A549 (cell line): ENCODE measurements around the gene GGN. TPM values are rescaled to one million over a fixed set of nuclear protein-coding genes. Genes with fewer than 3 reads are reported as not detected.

Experiments used
- ATAC-seq, 2 experiments: fragments of 200-7000 bp in 1 of 2; fragments of >200 bp in 1 of 2; cut with Nextera tagmentation in 1 of 2; cut with Tn5 transposase in 1 of 2; 3 replicates each; pipeline versions ENCODE4 v1.8.0 to v1.9.1; 2018 to 2020; ENCODE audit warnings: mild to moderate bottlenecking in 1 of 2, moderate library complexity in 1 of 2
- CTCF ChIA-PET: fragments of 300-600 bp; sonication (Branson Sonifier 250); formaldehyde crosslinking; extraction: SDS; loops from one replicate; lab custom pipeline; 2021; ENCODE audit warnings: antibody characterized with exemption, inconsistent platforms; lab: Yijun Ruan, JAX
- POLR2A ChIA-PET: fragments of 350-600 bp; formaldehyde crosslinking; extraction: SDS; loops from one replicate; lab custom pipeline; 2021; ENCODE audit warnings: antibody characterized with exemption, inconsistent platforms; lab: Yijun Ruan, JAX
- DNase-seq, 2 experiments: peaks; one replicate each; pipeline versions ENCODE4 v3.0.0 to v3.0.0-alpha.2; 2011 to 2016; ENCODE audit warnings: low read depth in 1 of 2, low spot score in 1 of 2
- FAIRE-seq: peaks from 2 replicates; lab custom pipeline; 2011; peaks lifted over from hg19 to GRCh38; lab: Jason Lieb, UNC
- H3K27ac ChIP-seq, 2 experiments: fragments of >200 bp; sonication (Bioruptor Twin); formaldehyde crosslinking; 3 replicates each; pipeline ENCODE4 v1.5.1; 2016 to 2017
- H3K4me1 ChIP-seq: fragments of >200 bp; sonication (Bioruptor Twin); formaldehyde crosslinking; 3 replicates; pipeline ENCODE4 v1.6.1; 2016
- H3K4me2 ChIP-seq: fragments of >200 bp; sonication (Bioruptor Twin); formaldehyde crosslinking; 3 replicates; pipeline ENCODE4 v1.6.1; 2016
- H3K4me3 ChIP-seq: fragments of >200 bp; sonication (Bioruptor Twin); formaldehyde crosslinking; 3 replicates; pipeline ENCODE4 v1.5.1; 2016
- H3K9me3 ChIP-seq: fragments of >200 bp; sonication (Bioruptor Twin); formaldehyde crosslinking; 3 replicates; pipeline ENCODE4 v1.6.1; 2016
- CBX2 ChIP-seq: fragments of 200-600 bp; sonication (generic); IDR thresholded peaks from 2 replicates; pipeline ENCODE4 v1.6.1; 2016; ENCODE audit warnings: low read depth, mild to moderate bottlenecking, borderline replicate concordance
- EHF ChIP-seq: fragments of 250-450 bp; sonication (Bioruptor Pico); IDR thresholded peaks from 2 replicates; pipeline ENCODE4 v1.5.0; 2020; ENCODE audit warnings: mild to moderate bottlenecking
- ESRRA ChIP-seq: fragments of 150-350 bp; IDR thresholded peaks from 2 replicates; pipeline ENCODE4 v1.6.1; 2014; ENCODE audit warnings: mild to moderate bottlenecking, low read length, borderline replicate concordance
- FOSL2 ChIP-seq, 2 experiments: fragments of 450-650 bp in 1 of 2; fragments of >200 bp in 1 of 2; sonication (Bioruptor Twin) in 1 of 2; formaldehyde crosslinking; IDR thresholded peaks; 2 replicates each; pipeline versions ENCODE4 v1.5.0 to v1.6.1; 2016 to 2020; ENCODE audit warnings: mild to moderate bottlenecking in 1 of 2, moderate library complexity in 1 of 2
- GATA3 ChIP-seq: IDR thresholded peaks from 2 replicates; pipeline ENCODE4 v1.6.1; 2012; ENCODE audit warnings: borderline replicate concordance
- HDAC2 ChIP-seq: fragments of 200-600 bp; sonication (generic); IDR thresholded peaks from 2 replicates; pipeline ENCODE4 v1.6.1; 2016
- HEYL ChIP-seq: fragments of 250-450 bp; sonication (Bioruptor Pico); IDR thresholded peaks from 2 replicates; pipeline ENCODE4 v1.8.0; 2021; ENCODE audit warnings: mild to moderate bottlenecking, moderate library complexity
- JUN ChIP-seq, 2 experiments: fragments of >200 bp; sonication (Bioruptor Twin); formaldehyde crosslinking; IDR thresholded peaks; 2 replicates in 1 of 2; 3 replicates in 1 of 2; pipeline ENCODE4 v1.6.1; 2016 to 2017
- KDM5A ChIP-seq: fragments of 200-600 bp; sonication (generic); IDR thresholded peaks from 2 replicates; pipeline ENCODE4 v1.6.1; 2016; ENCODE audit warnings: antibody characterized with exemption, mild to moderate bottlenecking
- MAFK ChIP-seq: fragments of 450-650 bp; IDR thresholded peaks from 2 replicates; pipeline ENCODE4 v1.6.1; 2014; ENCODE audit not compliant: partially characterized antibody
- MAZ ChIP-seq: fragments of 150-350 bp; IDR thresholded peaks from 2 replicates; pipeline ENCODE4 v1.6.1; 2014; ENCODE audit warnings: antibody characterized with exemption, low read depth, low read length, borderline replicate concordance
- NFE2L2 ChIP-seq: fragments of 150-350 bp; conservative IDR thresholded peaks from 2 replicates; pipeline ENCODE4 v1.6.1; 2014; ENCODE audit warnings: low read length
- PHF8 ChIP-seq: fragments of 200-600 bp; sonication (generic); IDR thresholded peaks from 2 replicates; pipeline ENCODE4 v1.6.1; 2016; ENCODE audit warnings: low read depth, mild to moderate bottlenecking, antibody characterized with exemption, moderate library complexity, borderline replicate concordance
- POLR2A ChIP-seq: IDR thresholded peaks from 2 replicates; pipeline ENCODE4 v1.6.1; 2012; ENCODE audit warnings: mild to moderate bottlenecking, low read length
- RFX5 ChIP-seq: fragments of 450-650 bp; IDR thresholded peaks from 2 replicates; pipeline ENCODE4 v1.7.1; 2014; ENCODE audit warnings: antibody characterized with exemption, mild to moderate bottlenecking, moderate library complexity
- TP53 ChIP-seq: fragments of 250-450 bp; sonication (Bioruptor Pico); IDR thresholded peaks from 2 replicates; pipeline ENCODE4 v1.5.0; 2021; ENCODE audit warnings: mild to moderate bottlenecking, moderate library complexity
- WGBS: methylation state at CpG from one replicate; pipeline ENCODE4 v1.1.6; 2017; ENCODE audit errors: missing lambda C conversion rate; 5-methylcytosine and 5-hydroxymethylcytosine counted together
- polyA plus RNA-seq, 4 experiments: library from polyadenylated mRNA; depleted of rRNA in 3 of 4; stranded (reverse); fragments of >200 nt; fragmentation: RNase III in 1 of 4; extraction: RNeasy Plus Mini Kit Qiagen cat#74134 plus additional on column Dnase treatment in 1 of 4; gene quantifications; 2 replicates in 3 of 4; 3 replicates in 1 of 4; pipeline ENCODE4 v1.2.3, GENCODE V29; 2011 to 2017
- TF ChIP-seq, protein P1 (sequence below): fragments of 450-650 bp; IDR thresholded peaks from 2 replicates; pipeline ENCODE4 v1.6.1; 2014; ENCODE audit warnings: antibody characterized with exemption
- TF ChIP-seq, protein P2 (sequence below): fragments of >200 bp; sonication (Bioruptor Twin); formaldehyde crosslinking; IDR thresholded peaks from 3 replicates; pipeline ENCODE4 v1.5.1; 2016
- TF ChIP-seq, protein P3 (sequence below): fragments of >200 bp; sonication (Bioruptor Twin); formaldehyde crosslinking; IDR thresholded peaks from 3 replicates; pipeline ENCODE4 v1.6.1; 2016
- TF ChIP-seq, protein P4 (sequence below): fragments of 250-450 bp; sonication (Bioruptor Pico); IDR thresholded peaks from 2 replicates; pipeline ENCODE4 v1.5.0; 2021; ENCODE audit warnings: mild to moderate bottlenecking, moderate library complexity, borderline replicate concordance
- TF ChIP-seq, protein P5 (sequence below): IDR thresholded peaks from 2 replicates; pipeline ENCODE4 v1.6.1; 2012; ENCODE audit warnings: low read depth, borderline replicate concordance
- TF ChIP-seq, protein P6 (sequence below): fragments of 200-600 bp; sonication (generic); IDR thresholded peaks from 2 replicates; pipeline ENCODE4 v1.6.1; 2016; ENCODE audit warnings: antibody characterized with exemption, mild to moderate bottlenecking, moderate library complexity
- TF ChIP-seq, protein P7 (sequence below): IDR thresholded peaks from 2 replicates; pipeline ENCODE4 v1.6.1; 2012

Gene GGN
- polyA plus RNA-seq, 2 of the 4 experiments (the other 2 are of a cell fraction): 0.46 TPM; not detected in 1

DNA sequence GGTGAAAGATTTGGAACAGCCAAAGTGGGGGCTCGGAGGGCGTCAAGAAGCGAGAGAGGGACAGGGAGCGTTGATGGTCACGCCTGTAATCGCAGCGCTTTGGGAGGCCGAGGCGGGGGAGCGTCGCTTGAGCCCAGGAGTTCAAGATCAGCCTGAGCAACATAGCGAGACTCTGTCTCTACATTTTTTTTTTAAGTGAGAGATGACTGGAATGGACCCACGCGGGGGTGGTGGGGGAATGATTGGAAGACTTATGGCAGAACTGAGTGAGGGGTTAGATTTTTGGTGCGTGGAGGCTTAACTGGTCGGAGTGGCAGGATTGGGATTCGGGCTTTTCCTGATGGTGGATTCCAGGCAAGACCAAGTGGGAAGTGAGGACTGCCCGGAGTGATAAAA is 12.7 kb downstream of the GGN start:
- Histone ChIP-seq H3K4me2 (peak overlapping the region; percentile 99), H3K27ac (peak overlapping the region; percentile 88 to 91), H3K4me3 (peak overlapping the region; percentile 78), H3K9me3 (no peaks in the 10 kb centered on the region), H3K4me1 (peaks cover 17% of the 10 kb centered on the region)
- DNase-seq: no peak
- WGBS: 2% methylated on average over 18 of the region's 18 CpGs
- CTCF ChIA-PET: interaction anchor here (0.9 to 7.3 kb wide), 19 partner anchors 10 to 171 kb away, joined by 3 to 67 read pairs (median 8); partner anchors contain the start of genes CATSPERG, FAM98C, GGN and KCNK6
- TF ChIP-seq EHF (CRISPR knock-in tag) (no peak), KDM5A (peak; percentile 48; the same call in 1 of the 2 replicates)
- no peak for FAIRE-seq
- peak in 1 of 2 experiments; percentile 42; a peak in 4 of 6 replicates for ATAC-seq
- POLR2A ChIA-PET: interaction anchor here (1.0 to 3.5 kb wide), 10 partner anchors 7 to 148 kb away, joined by 3 to 89 read pairs (median 12); partner anchors contain the start of genes C19orf33, CATSPERG, FAM98C and GGN

DNA sequence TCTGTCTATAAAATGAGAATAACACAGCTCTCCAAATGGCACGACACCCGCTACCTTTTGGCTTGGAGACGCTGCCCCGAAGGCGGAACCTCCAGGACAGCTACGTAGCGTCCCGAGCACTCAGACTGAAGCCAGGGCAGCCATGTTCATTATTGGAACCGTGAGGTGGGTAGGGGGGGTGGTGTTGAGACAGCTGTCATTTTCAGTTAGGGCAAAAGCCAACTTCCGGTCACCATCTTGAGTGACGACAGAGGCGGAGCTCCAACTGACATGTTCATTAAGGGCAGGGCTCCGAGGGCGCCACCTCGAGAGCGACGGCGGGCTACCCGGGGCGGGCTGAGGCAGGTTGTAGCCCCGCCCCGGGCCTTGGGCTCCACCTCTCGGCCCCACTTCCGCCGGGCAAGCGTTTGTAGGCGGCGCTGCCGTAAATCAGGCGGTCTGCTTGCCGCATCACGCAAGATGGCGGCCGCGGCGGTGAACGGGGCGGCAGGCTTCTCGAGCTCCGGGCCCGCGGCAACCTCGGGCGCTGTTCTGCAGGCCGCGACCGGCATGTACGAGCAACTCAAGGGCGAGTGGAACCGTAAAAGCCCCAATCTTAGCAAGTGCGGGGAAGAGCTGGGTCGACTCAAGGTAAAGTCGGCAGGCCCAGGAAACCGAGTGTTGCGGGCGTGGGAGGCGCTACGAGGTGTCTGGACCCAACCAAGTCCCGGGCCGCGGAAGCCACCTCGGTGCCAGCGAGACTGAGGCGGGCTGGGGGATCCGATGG is 13.3 kb downstream of the GGN start, which contains the start of gene PSMD8:
Gene PSMD8 (plus strand): TSS at position 240 of the 766 bp plus-strand sequence. CDS start 31 bp downstream, at position 271.
- peak within 1 kb of the TSS; percentile 78 for H3K4me3 ChIP-seq
- WGBS: 1% methylated on average over 55 of the region's 65 CpGs
- H3K4me1 ChIP-seq: peaks cover 17% of the 10 kb centered on the region
- peak within 1 kb of the TSS; percentile 88 to 91 for H3K27ac ChIP-seq
- peak; percentile 100 for FAIRE-seq
- peak; percentile 91 to 97 for ATAC-seq
- ChIA-PET POLR2A (interaction anchor here (0.6 to 3.5 kb wide), 30 partner anchors 8 to 556 kb away, joined by 3 to 89 read pairs (median 4); partner anchors contain the start of genes C19orf33, CATSPERG, ECH1 and EIF3K), CTCF (interaction anchor here (0.6 to 7.3 kb wide), 37 partner anchors 9 to 472 kb away, joined by 3 to 67 read pairs (median 4); partner anchors contain the start of genes CATSPERG, FAM98C, GGN and KCNK6)
- peak; percentile 100 for DNase-seq
- peak within 1 kb of the TSS; percentile 99 for H3K4me2 ChIP-seq
- no peaks in the 10 kb centered on the region for H3K9me3 ChIP-seq
- TF ChIP-seq POLR2A (peak; percentile 100), RFX5 (peak; percentile 55; the same call in 1 of the 2 replicates), CBX2 (no peak), GATA3 (peak; percentile 39; the same call in 1 of the 2 replicates), JUN (IDR thresholded peaks at IDR 0.05) (peak; percentile 94 to 100), ESRRA (no peak), PHF8 (peak; percentile 100), HEYL (CRISPR knock-in tag) (no peak), FOSL2 (IDR thresholded peaks at IDR 0.05) (no peak), FOSL2 (CRISPR knock-in tag; IDR thresholded peaks at IDR 0.05) (peak; percentile 58), MAFK (peak; percentile 56), HDAC2 (no peak), TP53 (CRISPR knock-in tag) (peak; percentile 68; the same call in 1 of the 2 replicates), MAZ (peak; percentile 63; the same call in 1 of the 2 replicates), NFE2L2 (0 out of 2 replicates have a peak, but pooled peaks have one; percentile 2)
- TF ChIP-seq, protein P1, sequence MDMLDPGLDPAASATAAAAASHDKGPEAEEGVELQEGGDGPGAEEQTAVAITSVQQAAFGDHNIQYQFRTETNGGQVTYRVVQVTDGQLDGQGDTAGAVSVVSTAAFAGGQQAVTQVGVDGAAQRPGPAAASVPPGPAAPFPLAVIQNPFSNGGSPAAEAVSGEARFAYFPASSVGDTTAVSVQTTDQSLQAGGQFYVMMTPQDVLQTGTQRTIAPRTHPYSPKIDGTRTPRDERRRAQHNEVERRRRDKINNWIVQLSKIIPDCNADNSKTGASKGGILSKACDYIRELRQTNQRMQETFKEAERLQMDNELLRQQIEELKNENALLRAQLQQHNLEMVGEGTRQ: 0 out of 2 replicates have a peak, but pooled peaks have one; percentile 23
- TF ChIP-seq, protein P2, sequence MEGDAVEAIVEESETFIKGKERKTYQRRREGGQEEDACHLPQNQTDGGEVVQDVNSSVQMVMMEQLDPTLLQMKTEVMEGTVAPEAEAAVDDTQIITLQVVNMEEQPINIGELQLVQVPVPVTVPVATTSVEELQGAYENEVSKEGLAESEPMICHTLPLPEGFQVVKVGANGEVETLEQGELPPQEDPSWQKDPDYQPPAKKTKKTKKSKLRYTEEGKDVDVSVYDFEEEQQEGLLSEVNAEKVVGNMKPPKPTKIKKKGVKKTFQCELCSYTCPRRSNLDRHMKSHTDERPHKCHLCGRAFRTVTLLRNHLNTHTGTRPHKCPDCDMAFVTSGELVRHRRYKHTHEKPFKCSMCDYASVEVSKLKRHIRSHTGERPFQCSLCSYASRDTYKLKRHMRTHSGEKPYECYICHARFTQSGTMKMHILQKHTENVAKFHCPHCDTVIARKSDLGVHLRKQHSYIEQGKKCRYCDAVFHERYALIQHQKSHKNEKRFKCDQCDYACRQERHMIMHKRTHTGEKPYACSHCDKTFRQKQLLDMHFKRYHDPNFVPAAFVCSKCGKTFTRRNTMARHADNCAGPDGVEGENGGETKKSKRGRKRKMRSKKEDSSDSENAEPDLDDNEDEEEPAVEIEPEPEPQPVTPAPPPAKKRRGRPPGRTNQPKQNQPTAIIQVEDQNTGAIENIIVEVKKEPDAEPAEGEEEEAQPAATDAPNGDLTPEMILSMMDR: peak; percentile 40
- TF ChIP-seq, protein P3, sequence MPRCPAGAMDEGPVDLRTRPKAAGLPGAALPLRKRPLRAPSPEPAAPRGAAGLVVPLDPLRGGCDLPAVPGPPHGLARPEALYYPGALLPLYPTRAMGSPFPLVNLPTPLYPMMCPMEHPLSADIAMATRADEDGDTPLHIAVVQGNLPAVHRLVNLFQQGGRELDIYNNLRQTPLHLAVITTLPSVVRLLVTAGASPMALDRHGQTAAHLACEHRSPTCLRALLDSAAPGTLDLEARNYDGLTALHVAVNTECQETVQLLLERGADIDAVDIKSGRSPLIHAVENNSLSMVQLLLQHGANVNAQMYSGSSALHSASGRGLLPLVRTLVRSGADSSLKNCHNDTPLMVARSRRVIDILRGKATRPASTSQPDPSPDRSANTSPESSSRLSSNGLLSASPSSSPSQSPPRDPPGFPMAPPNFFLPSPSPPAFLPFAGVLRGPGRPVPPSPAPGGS: peak; percentile 99
- TF ChIP-seq, protein P4, sequence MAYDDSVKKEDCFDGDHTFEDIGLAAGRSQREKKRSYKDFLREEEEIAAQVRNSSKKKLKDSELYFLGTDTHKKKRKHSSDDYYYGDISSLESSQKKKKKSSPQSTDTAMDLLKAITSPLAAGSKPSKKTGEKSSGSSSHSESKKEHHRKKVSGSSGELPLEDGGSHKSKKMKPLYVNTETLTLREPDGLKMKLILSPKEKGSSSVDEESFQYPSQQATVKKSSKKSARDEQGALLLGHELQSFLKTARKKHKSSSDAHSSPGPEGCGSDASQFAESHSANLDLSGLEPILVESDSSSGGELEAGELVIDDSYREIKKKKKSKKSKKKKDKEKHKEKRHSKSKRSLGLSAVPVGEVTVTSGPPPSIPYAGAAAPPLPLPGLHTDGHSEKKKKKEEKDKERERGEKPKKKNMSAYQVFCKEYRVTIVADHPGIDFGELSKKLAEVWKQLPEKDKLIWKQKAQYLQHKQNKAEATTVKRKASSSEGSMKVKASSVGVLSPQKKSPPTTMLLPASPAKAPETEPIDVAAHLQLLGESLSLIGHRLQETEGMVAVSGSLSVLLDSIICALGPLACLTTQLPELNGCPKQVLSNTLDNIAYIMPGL (CRISPR knock-in tag): no peak
- TF ChIP-seq, protein P5, sequence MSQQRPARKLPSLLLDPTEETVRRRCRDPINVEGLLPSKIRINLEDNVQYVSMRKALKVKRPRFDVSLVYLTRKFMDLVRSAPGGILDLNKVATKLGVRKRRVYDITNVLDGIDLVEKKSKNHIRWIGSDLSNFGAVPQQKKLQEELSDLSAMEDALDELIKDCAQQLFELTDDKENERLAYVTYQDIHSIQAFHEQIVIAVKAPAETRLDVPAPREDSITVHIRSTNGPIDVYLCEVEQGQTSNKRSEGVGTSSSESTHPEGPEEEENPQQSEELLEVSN: peak; percentile 46; the same call in 1 of the 2 replicates
- TF ChIP-seq, protein P6, sequence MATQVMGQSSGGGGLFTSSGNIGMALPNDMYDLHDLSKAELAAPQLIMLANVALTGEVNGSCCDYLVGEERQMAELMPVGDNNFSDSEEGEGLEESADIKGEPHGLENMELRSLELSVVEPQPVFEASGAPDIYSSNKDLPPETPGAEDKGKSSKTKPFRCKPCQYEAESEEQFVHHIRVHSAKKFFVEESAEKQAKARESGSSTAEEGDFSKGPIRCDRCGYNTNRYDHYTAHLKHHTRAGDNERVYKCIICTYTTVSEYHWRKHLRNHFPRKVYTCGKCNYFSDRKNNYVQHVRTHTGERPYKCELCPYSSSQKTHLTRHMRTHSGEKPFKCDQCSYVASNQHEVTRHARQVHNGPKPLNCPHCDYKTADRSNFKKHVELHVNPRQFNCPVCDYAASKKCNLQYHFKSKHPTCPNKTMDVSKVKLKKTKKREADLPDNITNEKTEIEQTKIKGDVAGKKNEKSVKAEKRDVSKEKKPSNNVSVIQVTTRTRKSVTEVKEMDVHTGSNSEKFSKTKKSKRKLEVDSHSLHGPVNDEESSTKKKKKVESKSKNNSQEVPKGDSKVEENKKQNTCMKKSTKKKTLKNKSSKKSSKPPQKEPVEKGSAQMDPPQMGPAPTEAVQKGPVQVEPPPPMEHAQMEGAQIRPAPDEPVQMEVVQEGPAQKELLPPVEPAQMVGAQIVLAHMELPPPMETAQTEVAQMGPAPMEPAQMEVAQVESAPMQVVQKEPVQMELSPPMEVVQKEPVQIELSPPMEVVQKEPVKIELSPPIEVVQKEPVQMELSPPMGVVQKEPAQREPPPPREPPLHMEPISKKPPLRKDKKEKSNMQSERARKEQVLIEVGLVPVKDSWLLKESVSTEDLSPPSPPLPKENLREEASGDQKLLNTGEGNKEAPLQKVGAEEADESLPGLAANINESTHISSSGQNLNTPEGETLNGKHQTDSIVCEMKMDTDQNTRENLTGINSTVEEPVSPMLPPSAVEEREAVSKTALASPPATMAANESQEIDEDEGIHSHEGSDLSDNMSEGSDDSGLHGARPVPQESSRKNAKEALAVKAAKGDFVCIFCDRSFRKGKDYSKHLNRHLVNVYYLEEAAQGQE: no peak
- TF ChIP-seq, protein P7, sequence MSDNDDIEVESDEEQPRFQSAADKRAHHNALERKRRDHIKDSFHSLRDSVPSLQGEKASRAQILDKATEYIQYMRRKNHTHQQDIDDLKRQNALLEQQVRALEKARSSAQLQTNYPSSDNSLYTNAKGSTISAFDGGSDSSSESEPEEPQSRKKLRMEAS: peak; percentile 88
